ENCODE results near the gene WASF2.
"Not testable (repeated sequence)": the region's sequence is repeated elsewhere in the genome, so short reads cannot be mapped to it uniquely, and the experiment has no call there.

WASF2 gene

DNA sequence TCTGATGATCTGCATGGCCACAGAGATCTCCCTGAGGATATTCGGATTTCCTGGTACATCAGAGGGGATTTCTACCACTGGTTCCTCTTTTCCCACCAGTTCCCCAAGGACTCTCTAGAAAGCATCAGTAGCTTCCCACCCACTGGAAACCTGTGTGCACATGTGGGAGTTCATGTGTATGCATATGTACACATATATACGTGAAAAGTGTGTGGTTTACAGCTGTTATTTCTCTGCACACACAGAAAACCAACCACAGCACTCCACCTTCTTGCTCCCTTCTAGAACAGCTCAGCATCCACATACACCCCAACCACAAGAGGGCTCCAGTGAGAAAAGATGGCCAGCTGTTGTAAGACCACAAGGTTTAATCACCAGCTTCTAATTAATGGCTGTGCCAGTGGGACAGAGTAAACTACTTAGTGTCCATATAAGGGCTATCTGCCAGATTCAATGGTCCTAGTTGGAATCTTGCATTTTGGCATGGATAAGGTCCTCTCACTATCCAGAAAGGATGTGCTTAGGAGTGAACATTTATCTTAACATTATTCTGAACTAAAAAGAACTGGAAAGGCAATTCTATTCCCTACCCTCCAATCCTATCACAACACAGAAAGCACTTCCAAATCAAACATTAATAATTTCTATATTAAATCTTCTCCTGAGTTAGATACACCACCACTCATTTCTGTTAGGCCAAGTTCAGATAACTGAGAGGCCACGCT is 73.4 kb downstream of the WASF2 start:
- Mint-ChIP-seq H3K36me3 (ENCODE audit: low read depth) (peaks cover 83% of the 10 kb centered on the region), H3K27ac (peak overlapping the region; percentile 89), H3K4me3 (no peak overlapping the region), H3K27me3 (no peaks in the 10 kb centered on the region), H3K9me3 (no peaks in the 10 kb centered on the region), H3K4me1 (ENCODE audit: low read depth) (peaks cover 51% of the 10 kb centered on the region)
- DNase-seq: no peak

DNA sequence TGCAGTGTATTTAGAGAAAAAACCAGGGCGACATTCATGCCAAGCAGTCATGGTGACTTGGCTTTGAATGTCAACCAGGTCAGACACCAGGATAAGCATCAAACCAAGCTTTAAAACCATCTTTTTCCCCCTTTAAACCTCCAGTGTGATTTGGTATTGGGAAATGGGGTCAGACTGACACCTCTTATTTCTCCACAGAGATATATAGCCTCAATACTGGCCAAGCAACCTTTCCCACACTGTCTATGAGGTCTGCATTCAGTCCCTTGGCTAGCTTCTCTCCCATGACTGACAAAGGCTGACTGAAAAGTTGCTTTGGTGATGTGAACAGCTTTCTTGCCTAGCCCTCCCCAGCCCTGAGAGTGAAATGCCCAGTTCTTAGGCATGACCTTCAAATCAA is 75.9 kb downstream of the WASF2 start:
- DNase-seq: no peak
- Mint-ChIP-seq H3K4me1 (ENCODE audit: low read depth) (peaks cover 33% of the 10 kb centered on the region), H3K27me3 (no peaks in the 10 kb centered on the region), H3K4me3 (no peak overlapping the region), H3K36me3 (ENCODE audit: low read depth) (peaks cover 95% of the 10 kb centered on the region), H3K27ac (peak overlapping the region; percentile 49), H3K9me3 (no peaks in the 10 kb centered on the region)

DNA sequence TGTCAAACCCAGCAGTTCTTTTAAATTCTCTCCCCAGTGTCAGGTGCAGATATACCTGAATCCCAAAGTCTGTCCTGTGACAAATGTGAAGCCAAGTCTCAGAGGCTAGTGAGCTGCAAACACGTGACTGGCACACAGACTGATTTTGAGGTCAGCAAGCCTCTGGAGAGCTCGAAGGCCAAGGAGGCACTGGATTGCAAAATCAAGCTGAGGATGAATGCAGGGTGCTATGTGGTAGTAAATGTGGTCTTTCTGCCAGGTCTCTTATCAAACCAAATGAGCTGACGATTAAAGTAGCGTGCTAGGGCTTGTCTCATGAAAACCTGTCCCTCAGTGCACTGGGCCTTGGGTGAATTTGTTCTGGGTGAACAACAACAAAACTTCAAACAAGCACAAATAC is 77.0 kb downstream of the WASF2 start:
- peak overlapping the region; percentile 45 for H3K27ac Mint-ChIP-seq

DNA sequence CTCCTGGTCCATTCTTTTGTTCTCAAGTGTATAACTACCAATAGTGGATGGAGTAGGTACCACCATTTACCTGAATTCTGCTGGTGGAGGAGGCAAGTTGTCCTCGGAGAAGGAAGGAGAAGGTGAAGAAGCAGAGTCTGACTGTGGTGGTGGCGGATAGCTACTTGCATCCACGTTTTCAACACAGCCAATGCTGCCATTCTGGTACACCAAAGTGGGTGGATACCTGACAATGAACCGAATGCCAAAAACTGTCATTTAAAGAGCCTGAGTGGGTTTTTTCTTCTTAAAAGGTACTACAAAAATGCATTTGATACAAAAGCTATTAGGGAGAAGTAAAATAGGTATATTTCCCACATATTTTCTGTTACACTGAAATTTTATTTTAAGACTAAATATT is 77.5 kb downstream of the WASF2 start:
- DNase-seq: no peak
- H3K4me1 Mint-ChIP-seq (ENCODE audit: low read depth): peaks cover 17% of the 10 kb centered on the region
- H3K27ac Mint-ChIP-seq: peak overlapping the region; percentile 24
- H3K4me3 Mint-ChIP-seq: no peak overlapping the region
- H3K27me3 Mint-ChIP-seq: no peaks in the 10 kb centered on the region
- H3K9me3 Mint-ChIP-seq: no peaks in the 10 kb centered on the region
- peaks cover 93% of the 10 kb centered on the region for H3K36me3 Mint-ChIP-seq (ENCODE audit: low read depth)

More for the DNA sequence above, 77.0 kb downstream of the WASF2 start:
- Mint-ChIP-seq H3K9me3 (no peaks in the 10 kb centered on the region), H3K36me3 (ENCODE audit: low read depth) (peaks cover 93% of the 10 kb centered on the region), H3K4me3 (no peak overlapping the region), H3K4me1 (ENCODE audit: low read depth) (peaks cover 22% of the 10 kb centered on the region), H3K27me3 (no peaks in the 10 kb centered on the region)
- DNase-seq: no peak

DNA sequence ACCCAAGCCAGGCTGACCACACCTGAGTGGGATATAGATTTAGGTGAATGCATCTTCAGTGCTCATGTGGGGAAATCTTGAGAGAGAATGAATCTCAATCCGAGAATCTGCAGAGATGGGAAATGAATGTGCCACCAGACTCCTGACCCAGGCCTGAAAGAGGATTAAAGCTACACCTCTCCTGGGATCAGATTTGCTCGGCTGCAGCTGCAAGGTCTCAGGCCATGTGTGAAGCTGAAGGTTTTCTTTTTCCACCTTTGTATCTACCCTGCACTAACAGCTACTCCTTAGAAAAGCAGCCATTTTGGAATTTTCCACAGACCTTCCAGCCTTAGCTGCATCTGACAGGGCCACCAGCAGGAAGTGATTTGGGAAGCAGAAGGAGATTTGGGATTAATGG is 79.3 kb downstream of the WASF2 start:
- no peaks in the 10 kb centered on the region for H3K27me3 Mint-ChIP-seq
- H3K36me3 Mint-ChIP-seq (ENCODE audit: low read depth): peaks cover 89% of the 10 kb centered on the region
- DNase-seq: no peak
- H3K4me1 Mint-ChIP-seq (ENCODE audit: low read depth): no peaks in the 10 kb centered on the region
- no peak overlapping the region for H3K4me3 Mint-ChIP-seq
- peak overlapping the region; percentile 32 for H3K27ac Mint-ChIP-seq
- H3K9me3 Mint-ChIP-seq: no peaks in the 10 kb centered on the region

DNA sequence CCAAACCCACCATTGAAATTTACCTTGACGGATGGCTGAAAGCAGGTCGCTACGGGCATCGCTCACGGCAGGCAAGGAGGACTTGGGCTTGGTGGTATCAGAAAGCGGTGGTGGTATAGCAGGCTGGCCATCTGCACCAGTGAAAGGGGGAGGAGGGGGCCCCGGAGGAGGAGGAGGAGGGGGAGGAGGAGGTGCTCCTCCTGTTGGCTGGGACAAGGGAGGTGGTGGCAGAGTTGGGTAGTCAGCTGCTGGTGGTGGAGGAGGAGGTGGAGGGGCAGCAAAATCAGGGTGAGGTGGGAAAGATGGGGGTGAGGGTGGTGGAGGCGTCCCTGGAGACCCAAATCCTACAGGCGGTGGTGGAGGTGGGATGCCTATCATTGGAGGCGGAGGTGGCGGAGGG is 80.3 kb downstream of the WASF2 start:
- H3K4me3 Mint-ChIP-seq: no peak overlapping the region
- no peaks in the 10 kb centered on the region for H3K9me3 Mint-ChIP-seq
- H3K27ac Mint-ChIP-seq: peak overlapping the region; percentile 32
- peaks cover 84% of the 10 kb centered on the region for H3K36me3 Mint-ChIP-seq (ENCODE audit: low read depth)
- no peaks in the 10 kb centered on the region for H3K27me3 Mint-ChIP-seq
- DNase-seq: no peak
- H3K4me1 Mint-ChIP-seq (ENCODE audit: low read depth): no peaks in the 10 kb centered on the region

DNA sequence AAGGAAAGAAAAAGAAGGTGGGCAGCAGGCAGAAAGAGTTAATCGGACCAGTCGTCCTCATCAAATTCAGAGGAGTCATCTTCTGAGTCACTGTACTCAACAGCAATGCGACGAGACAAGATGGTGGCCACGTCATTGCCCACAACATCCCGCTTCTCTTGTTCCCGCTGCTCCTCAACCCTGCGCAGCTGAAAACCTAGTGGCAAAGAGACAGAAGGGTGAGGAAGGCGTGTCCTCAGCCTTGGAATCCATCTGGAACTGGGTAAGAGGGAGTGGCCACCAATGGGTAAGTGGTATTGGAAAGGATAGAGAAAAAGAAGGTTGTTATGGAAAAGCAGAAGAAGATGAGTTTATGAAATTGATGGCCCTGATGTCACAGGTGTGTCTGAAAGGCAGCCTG is 81.8 kb downstream of the WASF2 start:
- Mint-ChIP-seq H3K4me1 (ENCODE audit: low read depth) (peaks cover 12% of the 10 kb centered on the region), H3K27me3 (no peaks in the 10 kb centered on the region), H3K9me3 (no peaks in the 10 kb centered on the region), H3K27ac (peak overlapping the region; percentile 58), H3K4me3 (no peak overlapping the region), H3K36me3 (ENCODE audit: low read depth) (peaks cover 69% of the 10 kb centered on the region)
- DNase-seq: no peak

DNA sequence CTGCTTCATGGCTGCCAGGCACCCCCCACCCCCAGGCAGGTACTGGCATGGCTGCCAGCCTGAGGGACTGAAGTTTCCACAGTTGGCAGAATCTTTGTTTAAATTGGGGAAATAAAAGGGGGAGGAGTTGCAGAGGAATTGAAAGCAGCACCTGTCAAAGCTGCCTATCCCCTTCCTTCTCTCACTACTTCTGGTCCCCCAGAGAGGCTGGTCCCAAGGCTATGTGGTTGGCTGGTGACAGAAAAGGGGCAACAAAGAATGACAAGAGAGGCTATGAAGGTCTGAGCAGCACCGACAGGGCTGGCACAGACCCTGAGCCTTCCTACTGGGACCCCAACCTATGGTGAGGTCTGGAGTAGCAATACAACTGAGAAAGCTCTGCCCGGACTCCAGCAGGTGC is 83.2 kb downstream of the WASF2 start:
- H3K9me3 Mint-ChIP-seq, H3K27me3 Mint-ChIP-seq, H3K4me3 Mint-ChIP-seq, DNase-seq: not testable (repeated sequence)
- peak overlapping the region; percentile 8 for H3K27ac Mint-ChIP-seq
- peaks cover 17% of the 10 kb centered on the region for H3K4me1 Mint-ChIP-seq (ENCODE audit: low read depth)
- H3K36me3 Mint-ChIP-seq (ENCODE audit: low read depth): peaks cover 57% of the 10 kb centered on the region

DNA sequence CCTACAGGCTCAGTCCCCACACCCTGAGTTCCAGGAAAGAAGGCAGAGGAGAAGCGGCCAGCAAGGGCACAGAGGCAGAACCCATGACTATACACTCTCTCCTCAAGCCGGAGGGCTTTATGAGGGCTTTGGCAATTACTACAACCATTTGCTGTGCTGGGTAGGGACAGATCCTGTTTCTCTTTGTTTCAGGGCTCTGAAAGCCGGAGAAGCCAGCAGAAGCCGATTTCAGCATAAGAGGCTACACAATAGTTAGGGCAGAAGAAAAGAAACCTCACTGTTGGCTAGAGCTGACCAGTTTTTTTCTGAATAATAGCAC is 83.6 kb downstream of the WASF2 start:
- H3K36me3 Mint-ChIP-seq (ENCODE audit: low read depth): peaks cover 54% of the 10 kb centered on the region

DNA sequence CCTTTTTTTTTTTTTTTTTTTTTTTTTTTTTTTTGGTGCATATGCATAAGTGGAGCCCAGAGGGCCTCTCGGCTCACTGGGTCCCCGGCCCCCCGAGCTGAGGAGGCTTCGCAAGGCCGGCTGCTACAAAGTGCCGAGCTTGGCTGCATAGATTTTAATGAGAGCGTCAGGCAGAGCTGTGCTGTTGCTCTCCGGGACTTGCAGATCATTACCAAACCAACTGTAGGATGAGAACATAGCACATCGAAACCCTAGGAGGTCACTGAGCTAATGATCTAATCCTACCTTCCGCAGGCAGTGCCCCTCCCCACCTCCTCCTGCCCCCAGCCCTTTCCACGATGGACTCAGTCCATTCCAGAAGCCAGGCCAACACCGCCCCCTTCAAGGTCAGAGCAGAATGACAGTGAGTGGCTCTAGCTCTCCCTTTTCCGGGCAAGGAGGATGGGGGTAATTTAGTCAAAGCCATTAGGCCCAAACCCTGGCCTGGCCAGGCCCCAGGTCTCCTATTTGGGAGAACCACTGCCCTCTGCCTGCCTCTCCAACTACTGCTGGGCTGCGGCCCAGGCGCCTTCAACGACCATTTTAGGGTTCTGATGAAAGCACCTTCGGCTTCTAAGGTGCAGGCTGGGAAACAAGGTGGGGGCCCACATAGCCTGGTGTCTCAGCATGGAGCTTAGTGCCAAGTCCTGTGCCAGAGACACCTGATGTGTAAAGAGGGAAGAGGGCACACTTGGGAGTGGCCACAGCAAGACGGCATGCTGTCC is 84.2 kb downstream of the WASF2 start:
- not testable (repeated sequence) for H3K27me3 Mint-ChIP-seq, H3K4me3 Mint-ChIP-seq, H3K9me3 Mint-ChIP-seq, DNase-seq
- H3K36me3 Mint-ChIP-seq (ENCODE audit: low read depth): peaks cover 49% of the 10 kb centered on the region
- peak overlapping the region; percentile 65 for H3K27ac Mint-ChIP-seq
- H3K4me1 Mint-ChIP-seq (ENCODE audit: low read depth): peaks cover 20% of the 10 kb centered on the region

More for the DNA sequence above, 83.6 kb downstream of the WASF2 start:
- Mint-ChIP-seq H3K27ac (peak overlapping the region; percentile 65), H3K4me1 (ENCODE audit: low read depth) (peaks cover 20% of the 10 kb centered on the region), H3K27me3 (no peaks in the 10 kb centered on the region), H3K9me3 (no peaks in the 10 kb centered on the region), H3K4me3 (no peak overlapping the region)
- DNase-seq: no peak

DNA sequence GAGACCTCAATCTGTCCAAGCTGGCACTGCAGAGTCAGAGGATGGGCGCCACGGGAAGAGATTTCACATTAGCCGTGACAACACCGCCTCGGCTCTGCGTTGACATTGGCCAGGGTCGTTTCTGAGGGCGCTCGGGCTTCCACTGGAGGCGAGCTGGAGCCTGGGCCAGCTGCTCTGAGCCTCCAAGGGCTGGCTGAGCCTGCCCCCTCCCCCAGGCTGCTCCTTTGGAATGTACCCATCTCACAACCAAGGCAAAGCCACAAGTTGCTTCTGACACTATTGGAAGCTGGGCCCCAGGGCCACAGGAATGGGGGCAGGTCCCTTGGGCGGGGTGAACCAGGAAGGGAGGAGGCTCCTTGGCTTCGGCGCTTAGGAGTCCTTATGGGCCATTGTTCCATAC is 84.9 kb downstream of the WASF2 start:
- DNase-seq: no peak
- peaks cover 42% of the 10 kb centered on the region for H3K36me3 Mint-ChIP-seq (ENCODE audit: low read depth)
- H3K4me3 Mint-ChIP-seq: no peak overlapping the region
- peaks cover 20% of the 10 kb centered on the region for H3K4me1 Mint-ChIP-seq (ENCODE audit: low read depth)
- no peak overlapping the region for H3K27ac Mint-ChIP-seq
- H3K27me3 Mint-ChIP-seq: no peaks in the 10 kb centered on the region
- no peaks in the 10 kb centered on the region for H3K9me3 Mint-ChIP-seq

DNA sequence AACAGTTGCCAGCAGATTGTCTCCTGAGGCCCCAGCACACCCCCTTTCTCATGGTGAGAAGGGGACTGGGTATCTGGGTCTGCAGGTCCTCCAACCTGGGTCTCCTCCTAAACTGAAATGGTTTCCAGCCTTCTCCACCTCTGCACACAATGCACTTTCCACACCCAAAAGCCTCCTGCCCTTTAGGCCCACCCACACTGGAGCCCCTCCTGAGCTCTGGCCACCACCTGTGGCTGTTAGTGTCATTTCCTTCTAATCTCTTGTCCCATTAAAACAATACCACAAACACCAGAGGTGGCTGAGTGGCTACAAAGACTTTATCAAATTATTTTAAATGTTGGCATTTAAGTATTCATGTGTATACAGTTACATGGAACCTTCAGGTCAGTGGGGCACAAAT is 86.0 kb downstream of the WASF2 start:
- H3K9me3 Mint-ChIP-seq: no peaks in the 10 kb centered on the region
- peaks cover 35% of the 10 kb centered on the region for H3K36me3 Mint-ChIP-seq (ENCODE audit: low read depth)
- H3K4me3 Mint-ChIP-seq: no peak overlapping the region
- peaks cover 20% of the 10 kb centered on the region for H3K4me1 Mint-ChIP-seq (ENCODE audit: low read depth)
- no peaks in the 10 kb centered on the region for H3K27me3 Mint-ChIP-seq
- no peak for DNase-seq
- peak overlapping the region; percentile 85 for H3K27ac Mint-ChIP-seq

DNA sequence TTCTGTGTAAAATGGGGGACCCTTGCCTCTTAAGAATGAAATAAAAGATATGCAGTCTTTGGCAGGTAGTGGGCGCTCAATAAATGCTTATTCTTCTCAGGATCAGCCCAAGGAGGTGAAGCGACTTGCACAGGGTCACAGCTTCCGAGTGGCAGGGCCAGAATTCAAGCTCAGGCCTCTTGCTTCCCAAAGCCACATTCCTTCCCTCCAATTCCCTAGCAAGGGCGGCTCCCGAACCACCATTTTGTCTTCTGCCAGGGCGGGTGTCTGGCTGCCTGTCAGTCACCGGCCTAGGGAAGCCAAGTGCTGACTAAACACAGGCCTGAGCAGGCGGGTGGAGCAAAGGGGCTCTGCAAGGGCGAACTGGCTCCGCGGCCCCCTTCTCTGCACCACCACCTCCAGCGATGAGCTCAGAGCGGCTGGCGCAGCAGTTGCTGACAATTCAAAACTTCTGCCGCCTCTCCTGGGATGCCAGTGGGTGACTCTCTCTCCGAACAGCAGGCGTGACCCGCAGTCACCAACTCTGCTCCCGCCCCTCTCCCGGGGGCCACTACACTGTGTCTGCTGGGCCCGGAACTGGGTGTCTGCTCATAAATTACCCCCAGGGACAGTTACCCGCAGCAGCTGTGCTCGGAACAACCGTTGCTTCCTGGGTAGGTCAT is 86.8 kb downstream of the WASF2 start:
- Mint-ChIP-seq H3K36me3 (ENCODE audit: low read depth) (peaks cover 28% of the 10 kb centered on the region), H3K9me3 (no peaks in the 10 kb centered on the region), H3K4me1 (ENCODE audit: low read depth) (peaks cover 20% of the 10 kb centered on the region), H3K27me3 (no peaks in the 10 kb centered on the region), H3K4me3 (no peak overlapping the region), H3K27ac (peak overlapping the region; percentile 85)
- DNase-seq: peak; percentile 56

DNA sequence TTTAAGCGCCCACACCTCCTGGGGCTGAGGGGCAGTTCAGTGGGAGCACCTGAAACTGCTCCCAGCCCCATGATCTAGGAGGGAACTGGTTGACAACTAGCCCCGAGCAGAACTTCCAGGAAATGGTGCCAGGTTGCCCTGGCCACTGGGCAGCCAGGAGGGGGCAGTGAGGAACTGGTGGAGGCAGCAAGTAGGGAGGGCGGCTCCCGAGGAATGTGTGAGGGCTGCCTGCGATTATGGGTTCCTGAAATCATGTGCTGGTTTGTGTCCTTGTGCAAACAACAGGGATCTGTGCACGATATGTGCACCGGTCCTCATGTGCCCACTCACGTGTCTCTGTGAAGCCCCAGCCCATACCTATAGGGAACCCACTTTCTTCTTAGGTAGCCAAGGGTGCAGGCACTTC is 87.6 kb downstream of the WASF2 start:
- no peaks in the 10 kb centered on the region for H3K27me3 Mint-ChIP-seq
- H3K4me3 Mint-ChIP-seq: no peak overlapping the region
- H3K4me1 Mint-ChIP-seq (ENCODE audit: low read depth): peaks cover 20% of the 10 kb centered on the region
- H3K36me3 Mint-ChIP-seq (ENCODE audit: low read depth): peaks cover 20% of the 10 kb centered on the region
- peak overlapping the region; percentile 85 for H3K27ac Mint-ChIP-seq
- DNase-seq: no peak
- no peaks in the 10 kb centered on the region for H3K9me3 Mint-ChIP-seq

DNA sequence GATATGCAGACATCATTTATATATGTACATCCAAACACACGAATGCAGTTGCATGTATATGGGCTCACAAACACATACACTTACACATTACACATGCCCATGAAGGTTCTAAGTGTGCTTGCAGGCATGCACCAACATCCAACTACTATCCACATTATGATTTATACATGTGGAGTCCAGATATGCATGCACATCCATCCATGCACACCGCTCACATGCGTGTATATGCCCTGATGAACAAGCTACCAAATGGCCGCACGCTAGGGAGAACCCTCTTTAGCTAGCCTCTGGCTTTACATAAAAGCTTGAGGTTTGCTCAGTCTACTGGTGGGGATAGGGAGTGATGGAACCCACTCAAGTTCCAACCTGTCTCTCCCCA is 89.0 kb downstream of the WASF2 start:
- no peak for DNase-seq
- peaks cover 8% of the 10 kb centered on the region for H3K36me3 Mint-ChIP-seq (ENCODE audit: low read depth)
- H3K9me3 Mint-ChIP-seq: no peaks in the 10 kb centered on the region
- H3K27me3 Mint-ChIP-seq: no peaks in the 10 kb centered on the region
- no peak overlapping the region for H3K4me3 Mint-ChIP-seq
- no peak overlapping the region for H3K27ac Mint-ChIP-seq
- peaks cover 20% of the 10 kb centered on the region for H3K4me1 Mint-ChIP-seq (ENCODE audit: low read depth)
